AG10803 (cell line): ENCODE data around the gene ME2.

Source experiments
- DNase-seq: peaks from one replicate; pipeline ENCODE4 v3.0.0; 2010; ENCODE audit warnings: low read depth
- H3K4me3 ChIP-seq: 2 replicates; pipeline ENCODE4 v1.5.1; 2011; ENCODE audit warnings: mild to moderate bottlenecking, low read length, control low read depth
- CTCF ChIP-seq: conservative IDR thresholded peaks from 2 replicates; pipeline ENCODE4 v1.5.1; 2011; ENCODE audit warnings: mild to moderate bottlenecking, low read length, control low read depth, inconsistent platforms

ME2 gene

GRCh38 chr18:50861617-50862016, 17.3 kb upstream of the ME2 start:
- H3K4me3 ChIP-seq = no peak overlapping the region
- no peak for TF ChIP-seq CTCF
- DNase-seq = no peak

DNA sequence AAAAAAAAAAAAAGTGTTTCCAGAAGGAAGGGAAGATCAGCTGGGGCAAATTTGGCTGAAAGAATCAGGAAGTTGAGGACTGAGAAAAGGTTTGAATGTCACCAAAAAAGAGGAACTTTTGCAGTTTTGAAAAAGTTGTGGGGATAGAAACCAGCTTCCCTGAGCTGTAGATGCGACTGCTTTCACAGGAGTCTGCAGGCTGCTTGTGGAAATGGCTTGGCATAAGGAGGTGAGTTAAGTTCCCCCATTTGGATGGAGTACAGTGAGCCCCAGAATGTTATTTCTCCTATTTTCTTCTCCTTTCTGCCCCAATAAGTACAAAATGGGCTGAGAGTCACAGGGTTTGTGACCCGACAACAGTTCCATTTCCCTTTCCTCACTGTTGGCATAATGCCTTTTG, 16.5 kb upstream of the ME2 start:
- no peak overlapping the region for H3K4me3 ChIP-seq
- no peak for TF ChIP-seq CTCF
- no peak for DNase-seq

- no peak for DNase-seq
- H3K4me3 ChIP-seq = no peak overlapping the region
- no peak for TF ChIP-seq CTCF
Observed at GRCh38 chr18:50863840-50864375, 15.0 kb upstream of the ME2 start.

DNA sequence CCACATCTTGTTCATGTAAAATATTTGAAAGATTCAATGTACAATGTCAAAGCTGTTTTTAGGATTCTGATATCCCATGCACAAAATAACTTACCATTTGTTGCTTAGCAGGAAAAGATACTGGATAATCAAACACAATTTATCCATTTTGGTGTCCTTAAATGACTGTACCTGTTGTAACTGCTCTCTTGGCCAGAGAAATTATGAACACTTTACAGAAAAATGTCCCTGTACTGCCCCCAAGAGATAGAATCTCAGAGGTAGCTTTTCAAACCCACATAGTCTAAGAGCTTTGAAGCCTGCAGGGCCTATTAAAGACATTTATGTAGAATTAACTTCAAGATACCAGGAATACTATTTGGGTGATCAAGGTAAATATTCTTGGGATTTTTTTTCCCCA, 12.2 kb upstream of the ME2 start:
- no peak overlapping the region for H3K4me3 ChIP-seq
- no peak for DNase-seq
- TF ChIP-seq CTCF = peak; percentile 27; the same call in 1 of the 2 replicates

DNA sequence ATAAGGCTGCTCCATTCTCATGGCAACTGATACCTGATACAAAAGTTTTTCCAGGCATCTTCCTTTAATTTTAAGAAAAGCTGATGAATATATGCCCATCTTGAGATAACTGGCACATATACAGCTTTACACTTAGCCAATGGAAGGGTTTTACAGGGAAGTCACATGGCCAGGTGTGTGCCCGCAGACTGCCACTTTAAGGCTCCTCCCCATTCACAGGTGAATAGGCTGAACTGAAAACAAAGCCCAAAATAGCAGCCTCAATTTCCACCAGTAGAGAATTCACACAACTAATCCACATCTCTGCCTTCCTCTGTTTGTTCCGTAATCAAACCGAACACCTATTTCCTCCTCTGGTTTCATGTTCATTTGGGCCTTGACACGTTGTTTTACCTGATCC, 9.8 kb upstream of the ME2 start:
- no peak for TF ChIP-seq CTCF
- DNase-seq = no peak
- no peak overlapping the region for H3K4me3 ChIP-seq

DNA sequence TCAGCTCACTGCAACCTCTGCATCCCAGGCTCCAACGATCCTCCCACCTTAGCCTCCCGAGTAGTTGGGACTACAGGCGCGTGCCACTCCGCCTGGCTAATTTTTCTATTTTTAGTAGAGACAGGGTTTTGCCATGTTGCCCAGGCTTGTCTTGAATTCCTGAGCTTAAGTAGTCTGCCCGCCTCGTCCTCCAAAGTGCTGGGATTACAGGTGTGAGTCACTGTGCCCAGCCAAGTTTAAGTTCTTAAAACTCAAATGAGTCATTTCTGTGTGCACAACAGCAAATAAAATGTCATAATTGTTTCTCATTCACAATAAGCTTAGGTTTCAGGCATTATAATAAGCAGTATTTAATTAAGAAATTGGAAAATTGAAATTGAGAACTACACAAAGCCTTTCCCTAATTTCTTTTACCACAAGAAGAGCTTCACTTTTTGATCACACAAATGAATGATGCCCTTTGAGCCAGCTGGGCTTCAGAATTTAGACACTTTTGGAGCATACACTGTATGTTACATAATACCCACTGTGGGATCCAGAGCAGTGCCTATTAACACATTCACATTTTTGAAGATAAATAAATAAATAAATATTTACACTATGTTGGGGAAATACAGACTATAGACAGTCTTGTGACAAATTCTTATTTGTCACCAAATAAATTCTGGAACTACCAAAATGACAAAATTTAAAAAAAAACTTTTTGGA, 8.6 kb upstream of the ME2 start:
- H3K4me3 ChIP-seq = no peak overlapping the region
- TF ChIP-seq CTCF = no peak
- peak; percentile 54 for DNase-seq

GRCh38 chr18:50871846-50872245, 7.1 kb upstream of the ME2 start:
- DNase-seq = no peak
- H3K4me3 ChIP-seq = no peak overlapping the region
- TF ChIP-seq CTCF = no peak
